Measurements from ENCODE around the gene PERCC1. TPM values are rescaled to one million over a fixed set of nuclear protein-coding genes. Genes with fewer than 3 reads are reported as not detected.
"Not testable (repeated sequence)": the region's sequence is repeated elsewhere in the genome, so short reads cannot be mapped to it uniquely, and the experiment has no call there.

Gene PERCC1
- total RNA-seq, 1 donor from 2014 or later, result not detected

- no peak for DNase-seq
Observed at GRCh38 chr16:1434644-1435592, 4.0 kb downstream of the PERCC1 start.

DNA sequence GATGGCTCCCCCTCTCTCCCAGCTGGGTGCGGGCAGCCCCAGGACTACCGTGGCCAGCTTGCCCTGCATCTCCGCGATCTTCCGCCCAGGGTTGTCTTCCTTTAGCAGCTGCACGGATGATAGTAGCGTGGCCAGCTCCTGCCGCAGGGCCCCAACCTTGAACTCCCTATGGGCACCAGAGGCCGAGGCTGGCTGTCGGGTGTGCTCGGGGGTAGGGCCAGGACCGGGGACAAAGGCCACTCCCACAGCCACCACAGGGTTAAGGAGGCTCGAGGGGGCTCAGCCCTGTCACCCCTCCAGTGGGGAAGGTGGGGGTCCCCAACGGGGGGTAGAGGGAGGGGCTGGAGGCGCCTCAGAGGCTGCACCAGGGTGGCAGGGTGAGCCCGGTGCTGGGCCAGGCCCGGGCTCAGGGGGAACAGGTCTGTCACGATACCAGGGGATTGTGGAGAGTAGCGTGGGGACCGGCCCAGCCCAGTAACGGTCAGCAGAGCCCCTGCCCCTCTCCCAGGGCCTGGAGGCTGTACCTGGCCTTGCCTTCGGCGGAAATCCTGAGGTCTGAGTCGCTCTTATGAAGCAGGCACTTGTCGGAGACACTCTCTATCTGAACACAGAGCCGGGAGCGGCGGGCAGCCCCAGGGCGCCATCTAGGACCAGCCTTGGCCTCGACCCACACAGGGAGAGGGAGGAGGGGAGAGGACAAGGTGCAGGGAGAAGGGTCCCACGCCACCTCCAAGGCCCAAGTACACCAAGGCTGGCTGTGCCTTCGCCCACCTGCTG lies 5.2 kb downstream of the PERCC1 start:
- no peak for DNase-seq

- no peak for DNase-seq
Observed at GRCh38 chr16:1436731-1437355, 6.0 kb downstream of the PERCC1 start.

- no peak for DNase-seq
Observed at GRCh38 chr16:1437606-1438005, 6.7 kb downstream of the PERCC1 start.

GRCh38 chr16:1438229-1439057 lies 7.6 kb downstream of the PERCC1 start:
- no peak for DNase-seq

DNA sequence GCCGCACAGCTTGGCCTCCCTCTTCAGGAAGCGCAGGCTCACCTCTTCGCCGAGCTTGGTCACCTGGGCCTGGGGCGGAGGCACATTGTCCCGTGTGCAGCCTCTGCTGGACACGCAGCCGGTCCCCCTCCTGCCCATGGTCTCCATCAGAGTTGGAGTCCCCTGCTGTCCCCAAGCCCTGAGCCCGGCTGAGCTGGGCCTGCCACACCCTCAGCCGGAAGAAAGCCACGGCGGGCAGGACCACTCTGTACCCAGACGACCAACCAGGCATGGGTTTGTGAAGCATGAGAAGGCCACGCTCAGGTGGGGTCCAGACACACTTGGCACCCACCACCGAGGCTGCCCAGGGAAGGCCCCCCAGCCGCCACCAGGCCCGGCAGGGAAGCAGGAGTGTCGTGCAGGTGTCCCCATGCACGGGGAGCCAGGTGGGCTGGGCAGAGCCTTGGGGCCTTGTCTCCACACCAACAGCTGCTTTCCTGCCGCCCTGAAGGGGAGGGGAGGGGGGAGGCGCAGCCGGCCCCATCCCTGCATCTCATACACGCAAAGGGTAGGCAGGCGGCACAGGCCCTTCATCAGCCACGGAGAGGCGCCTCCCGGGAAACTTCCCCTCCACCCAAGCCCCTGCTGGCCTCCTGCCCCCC lies 8.3 kb downstream of the PERCC1 start:
- DNase-seq, result no peak

DNA sequence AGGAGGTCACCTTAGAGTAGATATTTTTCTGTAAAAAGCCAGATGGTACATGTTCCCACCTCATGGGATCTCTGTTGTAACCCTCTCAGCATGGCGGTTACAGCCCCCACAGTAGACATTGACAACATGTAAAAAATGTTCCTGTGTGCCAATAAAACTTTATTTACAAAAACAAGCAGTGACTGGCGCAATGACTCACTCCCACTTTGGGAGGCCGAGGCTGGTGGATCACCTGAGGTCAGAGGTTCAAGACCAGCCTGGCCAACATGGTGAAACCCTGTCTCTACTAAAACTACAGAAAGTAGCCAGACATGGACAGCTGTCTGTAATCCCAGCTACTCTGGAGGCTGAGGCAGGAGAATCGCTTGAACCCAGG lies 8.8 kb downstream of the PERCC1 start:
- DNase-seq, result not testable (repeated sequence)

GRCh38 chr16:1441391-1441829 lies 10.5 kb downstream of the PERCC1 start:
- no peak for DNase-seq

DNA sequence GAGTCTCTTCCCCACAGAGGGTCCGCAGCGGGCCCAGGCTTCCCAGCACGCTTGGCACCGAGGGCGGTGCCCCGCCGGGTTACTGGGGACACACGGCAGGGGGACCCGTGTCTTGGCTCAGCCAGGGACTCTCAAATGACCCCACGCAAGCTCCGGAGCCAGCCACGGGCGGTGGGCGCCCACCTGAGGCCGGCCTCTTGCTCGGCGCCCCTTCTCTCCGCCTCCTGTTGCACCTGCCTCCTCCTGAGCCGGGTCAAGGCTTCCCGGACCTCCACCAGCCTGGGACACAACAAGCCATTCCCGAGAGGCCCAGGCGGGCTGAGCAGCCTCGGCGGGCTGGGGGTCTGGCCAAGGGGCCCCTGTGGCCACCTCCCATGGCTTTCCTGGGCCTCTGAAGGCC lies 11.8 kb downstream of the PERCC1 start:
- DNase-seq, result no peak

DNA sequence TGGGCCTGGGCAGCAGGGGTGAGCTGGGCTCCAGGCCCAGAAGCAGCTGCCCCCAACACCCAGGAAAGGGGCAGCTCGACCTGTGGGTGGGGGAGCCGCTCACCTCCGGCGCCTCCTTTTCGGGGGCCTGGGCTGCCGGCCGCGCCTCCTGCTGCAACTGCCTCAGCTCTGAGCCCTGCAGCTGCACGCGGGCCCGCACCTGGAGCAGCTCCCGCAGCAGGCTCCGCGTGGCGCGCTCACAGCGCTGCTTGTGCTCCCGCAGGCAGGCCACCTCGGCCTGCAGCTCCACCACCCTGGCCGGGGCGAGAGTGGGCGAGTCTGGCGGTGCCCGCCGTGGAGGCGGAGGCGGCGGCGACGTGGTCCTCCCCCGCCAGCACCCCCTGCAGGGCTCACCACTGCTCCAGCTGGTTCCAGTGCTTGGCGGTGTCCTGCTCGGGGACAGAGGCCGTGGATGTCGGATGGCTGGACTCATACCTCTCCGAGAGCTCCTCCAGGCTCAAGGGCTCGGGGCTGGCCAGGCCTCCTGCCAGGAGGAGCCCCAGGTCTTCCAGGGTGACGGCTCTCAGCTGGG lies 12.6 kb downstream of the PERCC1 start:
- no peak for DNase-seq

DNA sequence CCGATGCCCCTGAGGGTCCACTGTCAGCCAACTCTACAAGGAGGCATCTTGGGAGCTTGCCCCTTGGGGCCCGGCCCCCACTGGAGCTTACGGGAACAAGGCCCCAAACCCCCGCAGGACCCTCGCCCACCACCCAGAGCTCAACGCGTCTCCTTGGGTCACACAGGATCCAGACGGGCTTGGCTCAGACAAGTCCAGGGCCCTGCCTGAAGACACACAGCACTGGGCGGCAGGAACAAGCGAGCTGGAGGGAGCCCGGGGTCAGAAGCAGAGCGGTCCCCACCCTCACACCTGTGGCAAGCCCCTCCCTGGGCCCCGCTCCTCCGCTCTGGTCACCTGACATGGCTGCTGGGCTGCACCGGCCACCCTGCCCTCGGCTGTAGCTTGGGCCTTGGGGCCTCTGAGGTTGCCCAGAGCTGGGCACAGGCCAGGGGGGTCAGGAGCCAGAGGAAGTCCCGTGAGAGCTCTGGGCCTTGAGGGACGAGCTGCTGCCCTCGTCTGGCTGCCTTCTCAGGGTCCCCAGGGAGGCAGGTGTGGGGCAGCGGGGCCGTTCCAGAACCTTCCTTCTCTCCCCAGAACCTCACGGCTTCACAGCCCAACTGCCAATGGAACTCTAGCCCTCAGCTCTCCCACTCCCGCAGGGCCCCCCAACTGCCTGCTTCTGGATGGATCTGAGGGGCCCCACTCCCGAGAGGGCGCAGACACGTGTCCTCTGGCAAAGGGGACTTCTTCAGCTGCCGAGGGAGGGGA lies 13.3 kb downstream of the PERCC1 start, which contains the start of gene CCDC154:
Gene CCDC154, minus strand, starts transcription at position 577 of the 750 bp plus-strand sequence. Its CDS starts 234 bp downstream, at position 343.
- no peak for DNase-seq

DNA sequence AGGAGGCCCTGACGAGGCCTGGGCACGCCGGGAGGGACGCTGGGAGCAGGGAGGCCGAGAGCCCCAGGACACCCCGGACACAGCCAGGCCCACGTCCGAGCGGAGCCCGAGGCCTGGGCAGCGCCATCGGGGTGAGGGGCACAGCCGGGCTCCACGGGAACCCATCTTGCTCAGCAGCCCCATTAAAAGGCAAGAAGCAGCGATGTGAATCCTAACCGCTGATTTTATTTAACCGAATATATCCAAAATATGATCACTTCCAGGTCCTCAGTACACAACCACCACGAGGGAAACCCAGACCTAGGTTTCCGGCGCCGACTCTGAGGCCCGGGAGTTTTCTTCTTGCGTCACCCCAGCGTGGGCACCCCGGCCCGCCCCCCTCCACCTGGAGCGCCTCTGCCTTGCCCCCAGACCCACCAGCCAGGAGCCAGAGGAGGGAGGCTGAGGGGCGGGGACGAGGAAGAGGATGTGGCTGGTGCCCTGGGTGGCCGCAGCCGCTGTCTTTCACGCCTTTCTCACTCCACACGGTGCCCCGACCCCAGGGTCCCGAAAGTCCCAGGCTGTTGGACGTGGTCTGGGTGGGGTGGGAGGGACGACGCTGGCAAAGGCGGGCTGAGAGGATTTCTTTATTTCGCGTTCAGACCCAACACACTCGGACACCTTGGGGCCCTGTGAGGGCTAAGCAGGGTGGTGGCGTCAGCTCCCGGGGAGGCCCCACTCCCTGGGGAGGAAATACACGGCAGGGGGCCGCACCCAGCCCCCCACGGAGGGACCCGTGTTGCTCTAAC lies 14.0 kb downstream of the PERCC1 start:
- no peak for DNase-seq

DNA sequence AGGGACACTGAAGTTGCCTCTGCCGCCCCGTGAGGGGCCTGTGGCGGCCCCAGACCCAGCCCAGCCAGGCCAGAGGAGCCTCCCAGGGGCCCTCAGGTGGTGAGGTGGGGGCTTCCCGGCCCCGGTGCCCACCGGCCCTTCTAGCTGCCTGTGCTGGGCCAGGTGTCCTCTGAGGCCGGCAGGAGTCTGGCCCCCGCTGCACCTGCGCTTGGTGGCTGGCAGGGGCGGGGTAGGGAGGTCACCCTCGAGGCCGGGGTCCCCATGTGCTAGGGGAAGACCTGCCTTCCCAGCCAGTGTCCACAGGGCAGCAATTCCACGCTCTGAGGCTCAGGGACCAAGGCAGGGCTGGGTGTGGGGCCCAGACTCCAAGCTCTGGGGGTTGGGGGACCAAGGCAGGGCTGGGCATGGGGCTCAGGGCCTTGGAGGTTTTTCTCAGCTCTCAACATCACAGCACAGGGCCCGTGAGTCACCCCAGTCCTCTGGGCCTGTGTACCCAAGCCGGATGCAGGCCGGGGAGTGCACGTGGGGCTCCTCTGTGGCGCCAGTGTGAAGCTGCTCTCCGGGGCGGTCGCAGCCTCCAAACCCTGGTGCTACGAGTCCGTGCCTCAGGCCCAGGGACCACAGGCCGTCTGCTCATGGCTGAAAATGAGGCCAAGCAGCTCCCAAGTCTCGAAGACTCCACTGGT lies 14.8 kb downstream of the PERCC1 start:
- no peak for DNase-seq

GRCh38 chr16:1446296-1447080 lies 15.6 kb downstream of the PERCC1 start:
- no peak for DNase-seq

DNA sequence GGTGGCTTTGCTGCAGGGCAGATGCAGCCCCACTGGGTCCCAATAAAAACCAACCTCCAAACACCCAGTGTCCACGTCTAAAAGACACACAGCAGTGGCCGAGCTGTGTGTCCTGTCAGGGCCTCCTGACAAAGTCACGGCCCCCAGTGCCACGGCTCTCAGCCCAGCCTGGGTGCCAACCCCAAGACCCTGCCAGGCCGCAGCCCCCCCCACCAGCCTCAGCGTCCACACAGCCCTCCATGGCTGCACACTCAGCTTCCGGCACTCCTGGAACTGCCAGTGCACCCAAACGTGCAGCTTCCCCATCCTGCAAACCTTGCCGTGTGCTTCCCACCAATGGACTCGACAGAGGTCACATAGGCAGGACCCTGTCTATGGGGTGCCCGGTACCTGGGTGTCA lies 17.1 kb downstream of the PERCC1 start:
- DNase-seq, result no peak

GRCh38 chr16:1448536-1449116 lies 17.7 kb downstream of the PERCC1 start:
- no peak for DNase-seq

GRCh38 chr16:1449201-1449788 lies 18.4 kb downstream of the PERCC1 start:
- DNase-seq, result no peak
